B cell (primary cell): Measurements from ENCODE around the gene CIZ1. TPM values are rescaled to one million over a fixed set of nuclear protein-coding genes. Genes with fewer than 3 reads are reported as not detected.

ENCODE experiments used
- ATAC-seq: fragments of 200-7000 bp; cut with Tn5 transposase; one replicate; pipeline ENCODE4 v1.10.0; 2021; ENCODE audit warnings: low read depth, mild to moderate bottlenecking, moderate number of reproducible peaks, moderate library complexity
- CTCF ChIA-PET: fragments of 350-600 bp; sonication (Branson Sonifier 250); formaldehyde crosslinking; loops from one replicate; lab custom pipeline; 2021; ENCODE audit warnings: antibody characterized with exemption, inconsistent platforms; lab: Charles Lee
- POLR2A ChIA-PET: fragments of 350-600 bp; sonication (Branson Sonifier 250); formaldehyde crosslinking; loops from one replicate; lab custom pipeline; 2021; ENCODE audit warnings: antibody characterized with exemption; lab: Charles Lee
- DNase-seq: peaks from one replicate; pipeline ENCODE4 v3.0.0; 2013
- H2AFZ ChIP-seq: 2 replicates; pipeline ENCODE4 v1.6.1; 2012; ENCODE audit warnings: mild to moderate bottlenecking, low read depth, low read length; ENCODE audit not compliant: insufficient read depth, poor library complexity, severe bottlenecking
- H3K27ac ChIP-seq, 2 donors: 1 replicate in 1 of 2; 2 replicates in 1 of 2; pipeline ENCODE4 v1.5.1; 2012 to 2013; ENCODE audit warnings: low read length in 2 of 2, mild to moderate bottlenecking in 2 of 2, moderate library complexity in 1 of 2
- H3K27me3 ChIP-seq, 4 experiments: fragments of 200-600 bp in 1 of 4; sonication (generic) in 1 of 4; replicated peaks in 1 of 4; 1 replicate in 2 of 4; 2 replicates in 2 of 4; pipeline versions ENCODE4 v1.6.1 to v1.7.0; 2013 to 2016; ENCODE audit warnings: low read length in 3 of 4, mild to moderate bottlenecking in 2 of 4, mixed read lengths in 1 of 4, moderate library complexity in 1 of 4; ENCODE audit not compliant: insufficient read depth in 4 of 4, control insufficient read depth in 3 of 4; ENCODE audit errors: control extremely low read depth in 1 of 4
- H3K36me3 ChIP-seq, 2 experiments: replicated peaks in 1 of 2; 1 replicate in 1 of 2; 2 replicates in 1 of 2; pipeline versions ENCODE4 v1.6.1 to v1.7.1; 2013; ENCODE audit warnings: low read length in 1 of 2; ENCODE audit not compliant: insufficient read depth in 2 of 2, control insufficient read depth in 1 of 2; ENCODE audit errors: control extremely low read depth in 1 of 2, extremely low read depth in 1 of 2
- H3K4me1 ChIP-seq, 2 donors: fragments of 200-600 bp in 1 of 2; sonication (generic) in 1 of 2; 1 replicate in 1 of 2; 2 replicates in 1 of 2; pipeline versions ENCODE4 v1.5.1 to v1.6.1; 2013 to 2017; ENCODE audit warnings: low read length in 2 of 2; ENCODE audit not compliant: control insufficient read depth in 2 of 2, insufficient read depth in 2 of 2
- H3K4me2 ChIP-seq: replicated peaks from 2 replicates; pipeline ENCODE3; 2012; ENCODE audit warnings: mild to moderate bottlenecking, low read depth, low read length; ENCODE audit not compliant: poor library complexity, severe bottlenecking
- H3K4me3 ChIP-seq, 5 experiments: fragments of 200-600 bp in 1 of 5; sonication (generic) in 1 of 5; 1 replicate in 3 of 5; 2 replicates in 2 of 5; pipeline versions ENCODE4 v1.5.1 to v1.7.0; 2011 to 2016; ENCODE audit warnings: low read length in 4 of 5, mild to moderate bottlenecking in 4 of 5, low read depth in 2 of 5, control low read depth in 1 of 5, moderate library complexity in 1 of 5; ENCODE audit not compliant: insufficient read depth in 1 of 5; ENCODE audit errors: control extremely low read depth in 1 of 5, extremely low read depth in 1 of 5
- H3K79me2 ChIP-seq: fragments of 200-600 bp; sonication (generic); one replicate; pipeline ENCODE4 v1.6.0; 2016; ENCODE audit warnings: low read length; ENCODE audit not compliant: control insufficient read depth, insufficient read depth
- H3K9ac ChIP-seq: fragments of 200-600 bp; sonication (generic); 2 replicates; pipeline ENCODE4 v1.6.1; 2017; ENCODE audit warnings: mild to moderate bottlenecking, low read length, moderate library complexity
- H3K9me3 ChIP-seq, 3 donors: one replicate each; pipeline versions ENCODE4 v1.6.1 to v1.7.1; 2013; ENCODE audit warnings: low read length in 2 of 3; ENCODE audit not compliant: control insufficient read depth in 2 of 3, insufficient read depth in 1 of 3; ENCODE audit errors: control extremely low read depth in 1 of 3
- H4K20me1 ChIP-seq: 2 replicates; pipeline ENCODE4 v1.6.0; 2012; ENCODE audit warnings: mild to moderate bottlenecking, low read length; ENCODE audit not compliant: insufficient read depth, control insufficient read depth, poor library complexity, severe bottlenecking
- H3K27ac Mint-ChIP-seq: one replicate; pipeline ENCODE4 v1.8.0; 2021; ENCODE audit warnings: mixed read lengths
- H3K27me3 Mint-ChIP-seq: one replicate; pipeline ENCODE4 v1.8.0; 2021; ENCODE audit warnings: mixed read lengths
- H3K4me1 Mint-ChIP-seq: one replicate; pipeline ENCODE4 v1.8.0; 2021; ENCODE audit warnings: mixed read lengths
- H3K4me3 Mint-ChIP-seq: one replicate; pipeline ENCODE4 v1.8.0; 2021; ENCODE audit warnings: mixed read lengths
- H3K9me3 Mint-ChIP-seq: one replicate; pipeline ENCODE4 v1.8.0; 2022; ENCODE audit warnings: mixed read lengths; ENCODE audit not compliant: insufficient read depth
- EZH2 ChIP-seq: IDR thresholded peaks from 2 replicates; pipeline ENCODE4 v1.6.1; 2012; ENCODE audit warnings: borderline replicate concordance, low read depth, mild to moderate bottlenecking, moderate library complexity, low read length; ENCODE audit not compliant: insufficient read depth, poor library complexity, severe bottlenecking
- WGBS: methylation state at CpG from one replicate; pipeline ENCODE4 v1.1.5; 2013; ENCODE audit warnings: missing lambda C conversion rate; ENCODE audit not compliant: insufficient coverage; 5-methylcytosine and 5-hydroxymethylcytosine counted together
- intact Hi-C: fragments of 100-400 bp; cut with micrococcal nuclease; formaldehyde crosslinking; loops from one replicate; pipeline ENCODE4 v1.10.0; 2022
- polyA plus RNA-seq: library from polyadenylated mRNA; depleted of rRNA; stranded (reverse); fragments of >200 nt; gene quantifications from 2 replicates; pipeline ENCODE4 v1.2.3, GENCODE V29; 2012
- total RNA-seq, 2 donors: library from RNA; stranded (reverse); fragments of 120-200 nt in 1 of 2; gene quantifications; 1 replicate in 1 of 2; 2 replicates in 1 of 2; pipeline versions ENCODE4 v1.2.3 to v1.2.4, GENCODE V29; 2013 to 2022
- TF ChIP-seq, protein P1 (sequence below): fragments of 200-600 bp; IDR thresholded peaks from one replicate; pipeline ENCODE4 v1.8.0; 2022; ENCODE audit warnings: antibody characterized with exemption, mild to moderate bottlenecking

CIZ1 gene
- total and polyA plus RNA-seq, 2 donors (not counting 1 experiment from before 2014, with no cell fraction given), result 79.9 to 160 TPM

DNA sequence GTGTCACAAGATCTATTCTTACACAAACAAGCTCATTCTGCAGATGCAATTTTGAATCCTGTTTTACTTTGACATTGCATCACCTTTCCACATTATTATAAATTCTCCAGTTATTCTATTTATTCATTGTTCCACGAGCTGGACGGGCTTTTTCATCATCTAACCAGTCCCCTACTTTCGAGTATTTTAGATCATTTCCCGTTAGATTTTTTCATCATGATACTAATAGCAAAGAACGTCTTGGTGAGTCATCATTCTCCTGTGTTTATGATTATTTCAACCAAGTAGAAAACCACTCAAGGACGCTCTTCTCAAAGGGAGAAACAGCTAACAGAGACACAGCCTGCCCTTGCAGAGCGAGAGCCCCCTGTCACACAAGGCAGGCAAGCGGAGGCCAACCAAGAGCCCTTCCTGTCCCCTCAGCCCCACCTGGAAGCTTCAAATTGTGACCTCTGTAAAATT, 16.2 kb downstream of the CIZ1 start:
- Histone ChIP-seq H3K27ac (no peak overlapping the region), H3K79me2 (no peaks in the 10 kb centered on the region), H3K9me3 (peaks cover 0 to 10% (median 0%) of the 10 kb centered on the region in 3 donors), H3K4me3 (no peak overlapping the region), H4K20me1 (no peaks in the 10 kb centered on the region), H3K4me1 (no peaks in the 10 kb centered on the region), H3K9ac (no peak overlapping the region), H3K27me3 (no peaks in the 10 kb centered on the region), H2AFZ (no peak overlapping the region), H3K4me2 (no peak overlapping the region), H3K36me3 (peaks cover 0 to 51% of the 10 kb centered on the region in 2 experiments)
- intact Hi-C loops, result no loop called here
- ATAC-seq (no peak), DNase-seq (no peak)
- 75% methylated on average over 4 of the region's 8 CpGs for WGBS
- no peaks in the 10 kb centered on the region for H3K27me3 Mint-ChIP-seq
- ChIA-PET CTCF (no interaction called here), POLR2A (no interaction called here)
- H3K4me1 Mint-ChIP-seq, result no peaks in the 10 kb centered on the region
- no peak overlapping the region for H3K27ac Mint-ChIP-seq
- H3K9me3 Mint-ChIP-seq, result no peaks in the 10 kb centered on the region
- no peak for TF ChIP-seq EZH2
- TF ChIP-seq, protein P1, sequence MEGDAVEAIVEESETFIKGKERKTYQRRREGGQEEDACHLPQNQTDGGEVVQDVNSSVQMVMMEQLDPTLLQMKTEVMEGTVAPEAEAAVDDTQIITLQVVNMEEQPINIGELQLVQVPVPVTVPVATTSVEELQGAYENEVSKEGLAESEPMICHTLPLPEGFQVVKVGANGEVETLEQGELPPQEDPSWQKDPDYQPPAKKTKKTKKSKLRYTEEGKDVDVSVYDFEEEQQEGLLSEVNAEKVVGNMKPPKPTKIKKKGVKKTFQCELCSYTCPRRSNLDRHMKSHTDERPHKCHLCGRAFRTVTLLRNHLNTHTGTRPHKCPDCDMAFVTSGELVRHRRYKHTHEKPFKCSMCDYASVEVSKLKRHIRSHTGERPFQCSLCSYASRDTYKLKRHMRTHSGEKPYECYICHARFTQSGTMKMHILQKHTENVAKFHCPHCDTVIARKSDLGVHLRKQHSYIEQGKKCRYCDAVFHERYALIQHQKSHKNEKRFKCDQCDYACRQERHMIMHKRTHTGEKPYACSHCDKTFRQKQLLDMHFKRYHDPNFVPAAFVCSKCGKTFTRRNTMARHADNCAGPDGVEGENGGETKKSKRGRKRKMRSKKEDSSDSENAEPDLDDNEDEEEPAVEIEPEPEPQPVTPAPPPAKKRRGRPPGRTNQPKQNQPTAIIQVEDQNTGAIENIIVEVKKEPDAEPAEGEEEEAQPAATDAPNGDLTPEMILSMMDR, result no peak
- H3K4me3 Mint-ChIP-seq, result no peak overlapping the region

DNA sequence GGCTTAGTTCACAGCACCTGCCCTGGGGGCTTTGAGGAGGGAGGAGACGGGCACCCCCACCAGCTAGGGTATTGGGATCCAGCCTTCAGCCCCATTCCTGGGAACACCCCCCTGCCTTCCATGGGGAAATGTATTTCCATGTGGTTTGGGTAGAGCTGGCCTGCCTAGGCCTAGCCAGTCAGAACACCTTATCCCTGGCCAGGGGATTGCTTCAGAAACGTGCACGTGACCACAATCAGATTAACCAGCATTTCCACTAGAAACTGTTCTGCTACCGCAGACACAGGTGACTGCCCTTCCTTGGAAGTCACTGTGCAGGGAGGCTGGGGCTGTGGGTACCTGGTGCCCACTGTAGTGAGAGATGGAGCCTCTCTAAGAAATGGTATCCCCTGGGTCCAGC, 17.3 kb downstream of the CIZ1 start:
- Histone ChIP-seq H3K36me3 (peaks cover 2 to 53% of the 10 kb centered on the region in 2 experiments), H3K4me2 (no peak overlapping the region), H3K4me3 (no peak overlapping the region), H3K27ac (no peak overlapping the region), H3K9ac (no peak overlapping the region), H4K20me1 (no peaks in the 10 kb centered on the region), H3K4me1 (no peaks in the 10 kb centered on the region), H3K79me2 (peaks cover 6% of the 10 kb centered on the region), H2AFZ (no peak overlapping the region), H3K27me3 (no peaks in the 10 kb centered on the region), H3K9me3 (peaks cover 0 to 6% (median 0%) of the 10 kb centered on the region in 3 donors)
- ATAC-seq (no peak), DNase-seq (no peak)
- Mint-ChIP-seq H3K27me3 (no peaks in the 10 kb centered on the region), H3K4me3 (no peak overlapping the region), H3K27ac (no peak overlapping the region), H3K4me1 (no peaks in the 10 kb centered on the region), H3K9me3 (no peaks in the 10 kb centered on the region)
- intact Hi-C loops, result no loop called here
- ChIA-PET POLR2A (no interaction called here), CTCF (no interaction called here)
- WGBS, result no CpG with 5 or more reads among the region's 4 CpGs
- TF ChIP-seq EZH2, result no peak
- TF ChIP-seq, protein P1, result no peak
